Right ventricle myocardium superior (tissue), 1 donor: Measurements from ENCODE around the gene RAB3GAP1. TPM values are rescaled to one million over a fixed set of nuclear protein-coding genes. Genes with fewer than 3 reads are reported as not detected.

Experiments used
- ATAC-seq: fragments of 200-7000 bp; cut with Tn5 transposase; one replicate; pipeline ENCODE4 v1.9.1; 2020; ENCODE audit warnings: mild to moderate bottlenecking; ENCODE audit not compliant: poor library complexity
- DNase-seq: peaks from one replicate; pipeline ENCODE4 v3.0.0-alpha.2; 2020
- intact Hi-C: fragments of 100-400 bp; cut with DNase I; formaldehyde crosslinking; loops from one replicate; pipeline ENCODE4 v1.11.2; 2022
- total RNA-seq: library from RNA; stranded (reverse); fragmentation: NEBNext Ultra II Directional; extraction: Animal tissue kit (Norgen Biotek cat#: 25700); gene quantifications from one replicate; pipeline ENCODE4 v1.2.1, GENCODE V29; 2021
- donor health status: DM: no; HTN: yes; CAD: no; lungs with severe emphysema.

Gene RAB3GAP1
- total RNA-seq, 1 donor from 2014 or later, result 47.4 TPM

GRCh38 chr2:135183822-135184221 is 131.7 kb downstream of the RAB3GAP1 start:
- intact Hi-C loops, result no loop called here
- ATAC-seq (no peak), DNase-seq (no peak)

DNA sequence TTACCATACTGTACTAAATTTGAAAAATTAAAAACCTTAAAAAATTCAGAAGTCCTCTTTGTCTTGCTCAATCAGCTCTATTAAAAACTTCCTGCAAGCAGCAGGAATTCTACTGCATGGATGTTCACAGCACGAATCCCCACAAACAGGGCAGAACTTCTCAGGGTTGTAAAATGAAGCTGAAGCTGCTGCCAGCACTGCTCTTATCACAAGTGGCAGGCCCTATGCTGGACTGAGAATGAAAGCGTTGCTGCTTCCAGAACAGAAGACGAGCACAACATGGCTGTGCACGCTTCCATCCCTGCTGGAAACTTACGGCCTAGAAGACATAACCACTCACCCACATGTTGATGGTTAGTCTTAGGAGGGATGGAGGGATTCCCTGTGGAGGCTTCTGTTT is 134.0 kb downstream of the RAB3GAP1 start:
- DNase-seq, result no peak
- intact Hi-C loops, result no loop called here
- ATAC-seq, result peak; percentile 89

DNA sequence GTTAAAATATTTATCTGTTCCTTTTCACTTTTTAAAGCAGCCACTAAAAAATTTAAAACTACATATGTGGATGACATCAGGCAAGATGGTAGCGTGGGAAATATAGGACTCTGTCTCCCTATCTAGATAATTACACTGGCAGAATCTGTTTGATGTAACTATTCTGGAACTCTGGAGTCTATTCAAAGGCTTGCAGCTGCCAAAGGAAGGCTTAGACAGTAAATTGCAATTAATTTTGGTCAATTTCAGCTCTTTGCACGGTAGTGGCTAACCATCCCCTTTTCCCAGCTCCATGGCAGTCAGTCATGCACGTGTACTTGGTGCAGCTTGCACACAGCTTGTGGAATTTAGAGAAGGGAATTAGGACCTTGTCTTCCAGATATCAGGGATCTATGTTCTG is 135.2 kb downstream of the RAB3GAP1 start:
- intact Hi-C loops, result no loop called here
- ATAC-seq, result no peak
- no peak for DNase-seq

DNA sequence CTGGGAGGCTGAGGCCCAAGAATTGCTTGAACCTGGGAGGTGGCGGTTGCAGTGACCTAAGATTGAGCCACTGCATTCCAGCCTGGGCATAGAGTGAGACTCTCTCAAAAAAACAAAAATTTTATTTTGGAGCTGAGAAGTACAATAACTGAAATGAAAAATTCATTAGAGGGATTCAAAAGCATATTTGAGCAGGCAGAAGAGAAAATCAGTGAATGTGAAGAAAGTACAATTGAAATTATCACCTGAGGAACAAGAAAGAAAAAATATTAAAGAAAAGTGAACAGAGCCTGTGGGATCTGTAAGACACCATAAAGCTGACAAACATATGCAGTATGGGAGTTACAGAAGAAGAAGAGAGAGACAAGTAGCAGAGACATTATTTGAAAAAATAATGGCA is 137.1 kb downstream of the RAB3GAP1 start:
- DNase-seq (no peak), ATAC-seq (no peak)
- intact Hi-C loops, result no loop called here

DNA sequence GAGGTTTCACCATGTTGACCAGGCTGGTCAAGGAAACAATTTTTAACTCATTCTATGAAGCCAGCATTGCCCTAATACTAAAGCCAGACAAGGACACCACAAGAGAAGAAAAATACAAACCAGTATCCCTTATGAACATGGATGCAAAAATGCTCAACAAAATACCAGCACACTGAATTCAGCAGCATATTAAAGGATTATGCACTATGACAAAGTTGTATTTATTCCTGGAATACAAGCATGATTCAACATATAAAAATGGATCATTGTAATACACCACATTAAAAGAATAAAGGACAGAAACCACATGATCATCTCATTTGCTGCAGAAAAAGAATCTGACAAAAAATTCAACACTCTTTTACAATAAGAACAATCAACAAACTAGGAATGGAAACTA is 138.7 kb downstream of the RAB3GAP1 start:
- no peak for ATAC-seq
- intact Hi-C loops, result no loop called here
- no peak for DNase-seq

- no peak for ATAC-seq
Measured at GRCh38 chr2:135198481-135198880, 146.4 kb downstream of the RAB3GAP1 start.

DNA sequence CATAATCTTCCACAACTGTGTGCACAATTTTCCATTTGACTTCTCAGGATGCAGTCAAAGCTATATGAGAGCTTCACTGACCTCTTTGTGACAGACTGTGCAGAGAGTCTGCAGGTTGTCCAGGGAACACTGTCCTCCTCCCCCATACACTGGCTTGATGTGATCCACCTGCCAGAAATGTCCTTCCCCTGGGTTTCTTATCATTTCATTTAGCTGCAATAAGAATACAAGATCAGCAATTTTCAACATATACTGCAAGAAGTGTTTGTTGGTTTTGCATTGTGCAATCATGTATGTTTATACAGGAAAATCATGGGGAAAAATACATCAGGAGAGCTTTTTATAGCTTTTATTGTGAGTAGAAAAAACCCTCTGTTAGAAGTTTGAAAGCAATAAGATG is 150.7 kb downstream of the RAB3GAP1 start:
- no peak for ATAC-seq
- DNase-seq, result no peak
- intact Hi-C loops, result no loop called here

More at GRCh38 chr2:135198481-135198880, 146.4 kb downstream of the RAB3GAP1 start:
- intact Hi-C loops, result no loop called here
- no peak for DNase-seq

GRCh38 chr2:135203944-135204343 is 151.9 kb downstream of the RAB3GAP1 start:
- intact Hi-C loops, result no loop called here
- no peak for ATAC-seq

GRCh38 chr2:135208016-135208415 is 155.9 kb downstream of the RAB3GAP1 start:
- ATAC-seq (no peak), DNase-seq (no peak)
- intact Hi-C loops, result no loop called here

More at GRCh38 chr2:135203944-135204343, 151.9 kb downstream of the RAB3GAP1 start:
- no peak for DNase-seq

GRCh38 chr2:135212757-135213156 is 160.7 kb downstream of the RAB3GAP1 start:
- peak; percentile 92 for ATAC-seq
- no peak for DNase-seq
- intact Hi-C loops, result no loop called here

- ATAC-seq, result no peak
- intact Hi-C loops, result no loop called here
- DNase-seq, result no peak
Measured at GRCh38 chr2:135218426-135218825, 166.3 kb downstream of the RAB3GAP1 start.

DNA sequence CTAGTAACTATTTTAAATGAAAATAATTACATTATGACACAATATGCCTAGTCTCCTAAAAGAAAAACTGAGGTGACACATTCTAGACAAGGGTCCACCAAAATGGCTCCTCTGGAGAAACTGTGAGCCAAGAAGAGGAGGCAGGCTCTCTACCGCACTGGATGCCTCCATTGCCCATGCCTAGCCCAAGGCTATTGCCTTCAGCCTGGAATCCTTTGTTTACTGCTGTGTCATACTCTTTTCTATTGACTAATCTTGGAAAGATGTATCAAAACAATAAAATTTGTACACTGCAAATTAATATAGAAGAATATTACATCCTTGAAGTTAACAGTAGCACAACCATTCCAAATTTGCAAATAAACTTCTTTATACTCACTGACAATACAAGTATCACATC is 167.1 kb downstream of the RAB3GAP1 start:
- intact Hi-C loops, result no loop called here
- no peak for DNase-seq
- no peak for ATAC-seq

Other genes with a start within 250 kb of the RAB3GAP1 start
- gene ACMSD, start 213.7 kb upstream of the RAB3GAP1 start, total RNA-seq, result not detected
- gene CCNT2, start 133.5 kb upstream of the RAB3GAP1 start, total RNA-seq, result 16.6 TPM
- not detected for gene MAP3K19, start 4.8 kb upstream of the RAB3GAP1 start, total RNA-seq